ENCODE measurements around the gene AMTN. TPM values are rescaled to one million over a fixed set of nuclear protein-coding genes. Genes with fewer than 3 reads are reported as not detected.

AMTN gene
- total and polyA plus RNA-seq, 2 of the 8 experiments (the other 6 are each of a cell fraction or from before 2014, with no cell fraction given): not detected

GRCh38 chr4:70577220-70577927 is 59.0 kb downstream of the AMTN start:
- no peak overlapping the region for H2BK5ac ChIP-seq (ENCODE audit: low read depth, low read length)
- no peak overlapping the region for H4K91ac ChIP-seq (replicated peaks; ENCODE audit: insufficient read length, low read length)
- H3K36me3 ChIP-seq (ENCODE audit: control insufficient read depth in 2 of 4, insufficient read depth in 4 of 4, low read length in 3 of 4): no peaks in the 10 kb centered on the region
- no peak overlapping the region for H3K4me3 ChIP-seq (ENCODE audit: extremely low read depth in 1 of 4, insufficient read depth in 2 of 4, low read depth in 3 of 4, low read length in 4 of 4)
- no peak overlapping the region for H2AFZ ChIP-seq (ENCODE audit: low read length)
- H3K18ac ChIP-seq (ENCODE audit: extremely low read depth, low read length): no peak overlapping the region
- no peak overlapping the region for H3K4ac ChIP-seq (replicated peaks; ENCODE audit: insufficient read length, low read depth, low read length)
- no peaks in the 10 kb centered on the region for H3K23me2 ChIP-seq (ENCODE audit: low read depth, low read length)
- TF ChIP-seq KDM4A (IDR thresholded peaks at IDR 0.05; ENCODE audit: low read depth, low read length, severe bottlenecking) (no peak), ASH2L (IDR thresholded peaks at IDR 0.05; ENCODE audit: low read length) (no peak)
- FAIRE-seq (no peak), DNase-seq (ENCODE audit: low read depth in 1 of 2, low spot score in 2 of 2) (no peak)
- no peak overlapping the region for H2BK12ac ChIP-seq (ENCODE audit: low read depth, low read length)
- H4K5ac ChIP-seq (ENCODE audit: insufficient read length, low read depth, low read length): no peak overlapping the region
- no peak overlapping the region for H2AK5ac ChIP-seq (ENCODE audit: low read depth, low read length)
- H2BK120ac ChIP-seq (replicated peaks; ENCODE audit: low read depth, low read length): no peak overlapping the region
- H2BK15ac ChIP-seq (ENCODE audit: low read length): no peak overlapping the region
- H4K8ac ChIP-seq (ENCODE audit: extremely low read depth, insufficient read depth, low read length): no peak overlapping the region
- no peaks in the 10 kb centered on the region for H3K79me2 ChIP-seq (ENCODE audit: control insufficient read depth in 1 of 2, insufficient read depth in 2 of 2, low read length in 2 of 2)
- H3K4me1 ChIP-seq (replicated peaks in 1 of 4; ENCODE audit: control insufficient read depth in 3 of 4, insufficient read depth in 4 of 4, low read length in 3 of 4): no peaks in the 10 kb centered on the region
- H3K9ac ChIP-seq (replicated peaks in 1 of 4; ENCODE audit: extremely low read depth in 1 of 4, low read depth in 3 of 4, low read length in 3 of 4): no peak overlapping the region
- no peaks in the 10 kb centered on the region for H3K9me3 ChIP-seq (ENCODE audit: insufficient read depth in 2 of 2, low read depth in 1 of 2, low read length in 1 of 2)
- CTCF ChIA-PET (ENCODE audit: partially characterized antibody): no interaction called here
- H3K27me3 ChIP-seq (replicated peaks in 1 of 4; ENCODE audit: control insufficient read depth in 3 of 4, extremely low read depth in 1 of 4, insufficient read depth in 3 of 4, low read length in 3 of 4): no peaks in the 10 kb centered on the region
- H2BK20ac ChIP-seq (ENCODE audit: low read length): no peak overlapping the region
- H3K56ac ChIP-seq (replicated peaks; ENCODE audit: insufficient read length, low read depth, low read length): no peak overlapping the region
- H3K23ac ChIP-seq (ENCODE audit: insufficient read length): no peak overlapping the region
- H3K79me1 ChIP-seq (ENCODE audit: low read depth, low read length): no peaks in the 10 kb centered on the region
- H3K27ac ChIP-seq (ENCODE audit: low read depth, low read length): no peak overlapping the region
- POLR2A ChIA-PET (ENCODE audit: partially characterized antibody): no interaction called here
- no peak overlapping the region for H3K14ac ChIP-seq (ENCODE audit: insufficient read length)
- 87% methylated on average over 6 of the region's 6 CpGs; no CpG with 5 or more reads in 1 of the 2 experiments for WGBS, 2 experiments (ENCODE audit: extremely low coverage in 1 of 2, insufficient coverage in 1 of 2, insufficient read length in 1 of 2, insufficient replicate concordance in 2 of 2, low coverage in 1 of 2, low lambda C conversion rate in 2 of 2, missing lambda C conversion rate in 1 of 2)
- H3K4me2 ChIP-seq (ENCODE audit: insufficient read depth in 1 of 2, low read depth in 2 of 2, low read length in 2 of 2): no peak overlapping the region
- no peaks in the 10 kb centered on the region for H4K20me1 ChIP-seq (replicated peaks in 1 of 2; ENCODE audit: control insufficient read depth in 1 of 2, insufficient read depth in 2 of 2, low read length in 2 of 2)
